ENCODE measurements around the gene PIGR. TPM values are rescaled to one million over a fixed set of nuclear protein-coding genes. Genes with fewer than 3 reads are reported as not detected.

The PIGR gene
- total RNA-seq, 2 experiments from 2014 or later = not detected

GRCh38 chr1:206955476-206956451, 9.5 kb upstream of the PIGR start:
- Mint-ChIP-seq H3K4me3 (no peak overlapping the region), H3K9me3 (peaks cover 1% of the 10 kb centered on the region), H3K36me3 (ENCODE audit: low read depth) (no peaks in the 10 kb centered on the region), H3K27me3 (no peaks in the 10 kb centered on the region), H3K27ac (no peak overlapping the region), H3K4me1 (peaks cover 18% of the 10 kb centered on the region)
- CTCF ChIA-PET = interaction anchor here (1.5 to 2.0 kb wide), 3 partner anchors 14 to 24 kb away, joined by 4 to 8 read pairs (median 6); partner anchors contain the start of gene FCAMR
- POLR2A ChIA-PET = no interaction called here
- no peak for DNase-seq

GRCh38 chr1:206954459-206955342, 8.4 kb upstream of the PIGR start:
- Mint-ChIP-seq H3K27ac (no peak overlapping the region), H3K36me3 (ENCODE audit: low read depth) (no peaks in the 10 kb centered on the region), H3K9me3 (peaks cover 2% of the 10 kb centered on the region), H3K4me1 (peaks cover 18% of the 10 kb centered on the region), H3K27me3 (no peaks in the 10 kb centered on the region), H3K4me3 (no peak overlapping the region)
- DNase-seq = no peak
- CTCF ChIA-PET = interaction anchor here (0.6 to 2.0 kb wide), 10 partner anchors 15 to 407 kb away, joined by 3 to 8 read pairs (median 4); partner anchors contain the start of gene FCAMR
- POLR2A ChIA-PET = no interaction called here

GRCh38 chr1:206953626-206954025, 7.4 kb upstream of the PIGR start:
- Mint-ChIP-seq H3K4me3 (no peak overlapping the region), H3K36me3 (ENCODE audit: low read depth) (no peaks in the 10 kb centered on the region), H3K27ac (no peak overlapping the region), H3K27me3 (peaks cover 2% of the 10 kb centered on the region), H3K9me3 (peaks cover 2% of the 10 kb centered on the region), H3K4me1 (peaks cover 18% of the 10 kb centered on the region)
- CTCF ChIA-PET = interaction anchor here (1.0 to 1.7 kb wide), 5 partner anchors 18 to 29 kb away, joined by 3 to 6 read pairs (median 5); no protein-coding TSS in a partner anchor
- no peak for DNase-seq
- POLR2A ChIA-PET = no interaction called here

- peaks cover 18% of the 10 kb centered on the region for H3K4me1 Mint-ChIP-seq
- CTCF ChIA-PET = interaction anchor here (0.7 to 1.9 kb wide), 3 partner anchors 27 to 151 kb away, joined by 3 to 4 read pairs (median 4); no protein-coding TSS in a partner anchor
These were observed 6.9 kb upstream of the PIGR start for GRCh38 chr1:206953126-206953525.

GRCh38 chr1:206952171-206952570, 5.9 kb upstream of the PIGR start:
- ChIA-PET CTCF (interaction anchor here (1.0 to 2.2 kb wide), 4 partner anchors 9 to 307 kb away, joined by 3 to 6 read pairs (median 4); no protein-coding TSS in a partner anchor), POLR2A (no interaction called here)
- no peak for DNase-seq
- no peaks in the 10 kb centered on the region for H3K36me3 Mint-ChIP-seq (ENCODE audit: low read depth)
- peaks cover 18% of the 10 kb centered on the region for H3K4me1 Mint-ChIP-seq
- H3K27ac Mint-ChIP-seq = no peak overlapping the region
- peaks cover 2% of the 10 kb centered on the region for H3K27me3 Mint-ChIP-seq
- peaks cover 2% of the 10 kb centered on the region for H3K9me3 Mint-ChIP-seq
- H3K4me3 Mint-ChIP-seq = no peak overlapping the region

More at GRCh38 chr1:206953126-206953525, 6.9 kb upstream of the PIGR start:
- H3K9me3 Mint-ChIP-seq = peaks cover 2% of the 10 kb centered on the region
- no peak overlapping the region for H3K4me3 Mint-ChIP-seq
- H3K27ac Mint-ChIP-seq = no peak overlapping the region
- POLR2A ChIA-PET = no interaction called here
- DNase-seq = no peak
- no peaks in the 10 kb centered on the region for H3K36me3 Mint-ChIP-seq (ENCODE audit: low read depth)
- peaks cover 2% of the 10 kb centered on the region for H3K27me3 Mint-ChIP-seq

- DNase-seq = no peak
- H3K27ac Mint-ChIP-seq = no peak overlapping the region
- H3K36me3 Mint-ChIP-seq (ENCODE audit: low read depth) = no peaks in the 10 kb centered on the region
- ChIA-PET CTCF (interaction anchor here (1.0 to 2.2 kb wide), 6 partner anchors 10 to 306 kb away, joined by 3 to 6 read pairs (median 4); partner anchors contain the start of gene FCAMR), POLR2A (no interaction called here)
- H3K9me3 Mint-ChIP-seq = peaks cover 2% of the 10 kb centered on the region
- peaks cover 2% of the 10 kb centered on the region for H3K27me3 Mint-ChIP-seq
- H3K4me3 Mint-ChIP-seq = no peak overlapping the region
- peaks cover 18% of the 10 kb centered on the region for H3K4me1 Mint-ChIP-seq
These were observed 5.2 kb upstream of the PIGR start for GRCh38 chr1:206951318-206952100.

- DNase-seq = no peak
- peaks cover 7% of the 10 kb centered on the region for H3K4me1 Mint-ChIP-seq
- CTCF ChIA-PET = interaction anchor here (1.3 to 1.6 kb wide), 3 partner anchors 9 to 32 kb away, joined by 3 to 5 read pairs (median 4); no protein-coding TSS in a partner anchor
- no peak overlapping the region for H3K4me3 Mint-ChIP-seq
- POLR2A ChIA-PET = no interaction called here
- H3K27ac Mint-ChIP-seq = no peak overlapping the region
- peaks cover 7% of the 10 kb centered on the region for H3K27me3 Mint-ChIP-seq
- H3K36me3 Mint-ChIP-seq (ENCODE audit: low read depth) = no peaks in the 10 kb centered on the region
- H3K9me3 Mint-ChIP-seq = peaks cover 2% of the 10 kb centered on the region
These were observed 3.4 kb upstream of the PIGR start for GRCh38 chr1:206949641-206950040.

- Mint-ChIP-seq H3K9me3 (peaks cover 2% of the 10 kb centered on the region), H3K4me3 (no peak overlapping the region), H3K36me3 (ENCODE audit: low read depth) (no peaks in the 10 kb centered on the region), H3K27me3 (peaks cover 7% of the 10 kb centered on the region), H3K4me1 (peaks cover 3% of the 10 kb centered on the region), H3K27ac (no peak overlapping the region)
- no peak for DNase-seq
- POLR2A ChIA-PET = no interaction called here
- CTCF ChIA-PET = interaction anchor here (1.0 to 1.6 kb wide), 4 partner anchors 9 to 32 kb away, joined by 3 to 5 read pairs (median 4); no protein-coding TSS in a partner anchor
These were observed 2.9 kb upstream of the PIGR start for GRCh38 chr1:206949208-206949607.

- POLR2A ChIA-PET = no interaction called here
- no peaks in the 10 kb centered on the region for H3K4me1 Mint-ChIP-seq
- no peak overlapping the region for H3K4me3 Mint-ChIP-seq
- H3K27me3 Mint-ChIP-seq = peaks cover 11% of the 10 kb centered on the region
- H3K27ac Mint-ChIP-seq = no peak overlapping the region
- CTCF ChIA-PET = interaction anchor here (0.6 to 3.8 kb wide), 5 partner anchors 11 to 267 kb away, joined by 3 to 20 read pairs (median 3); no protein-coding TSS in a partner anchor
- peaks cover 2% of the 10 kb centered on the region for H3K9me3 Mint-ChIP-seq
- no peaks in the 10 kb centered on the region for H3K36me3 Mint-ChIP-seq (ENCODE audit: low read depth)
- DNase-seq = no peak
These were observed 989 bp upstream of the PIGR start for GRCh38 chr1:206947255-206947654.

GRCh38 chr1:206945779-206946178, 487 bp downstream of the PIGR start:
- POLR2A ChIA-PET = no interaction called here
- Mint-ChIP-seq H3K27ac (no peak overlapping the region), H3K9me3 (peaks cover under 1% of the 10 kb centered on the region), H3K4me1 (no peaks in the 10 kb centered on the region), H3K36me3 (ENCODE audit: low read depth) (no peaks in the 10 kb centered on the region), H3K4me3 (no peak overlapping the region), H3K27me3 (peaks cover 11% of the 10 kb centered on the region)
- no peak for DNase-seq
- CTCF ChIA-PET = interaction anchor here (0.6 to 3.8 kb wide), 5 partner anchors 10 to 60 kb away, joined by 3 to 20 read pairs (median 4); no protein-coding TSS in a partner anchor

- ChIA-PET CTCF (interaction anchor here (1.5 kb wide), 1 partner anchor 19 kb away, joined by 4 read pairs; no protein-coding TSS in a partner anchor), POLR2A (no interaction called here)
- Mint-ChIP-seq H3K27ac (no peak overlapping the region), H3K9me3 (no peaks in the 10 kb centered on the region), H3K4me3 (no peak overlapping the region), H3K27me3 (peaks cover 11% of the 10 kb centered on the region), H3K4me1 (no peaks in the 10 kb centered on the region), H3K36me3 (ENCODE audit: low read depth) (no peaks in the 10 kb centered on the region)
- DNase-seq = no peak
These were observed 1.6 kb downstream of the PIGR start for GRCh38 chr1:206944703-206945102.

All from activated CD4-positive, alpha-beta T cell treated with anti-CD3 and anti-CD28 coated beads, Interleukin-2, amount 10 ng/mL, durations not matched to agents 7 days and 5 days (primary cell).